Type B pancreatic cell (in vitro differentiated cells): Measurements from ENCODE around the gene PVALB. TPM values are rescaled to one million over a fixed set of nuclear protein-coding genes. Genes with fewer than 3 reads are reported as not detected.

ENCODE experiments used
- DNase-seq: peaks from one replicate; pipeline ENCODE4 v3.0.0; 2021; ENCODE audit warnings: mixed read lengths; ENCODE audit not compliant: unreplicated experiment; ENCODE audit errors: extremely low spot score
- H3K27ac Mint-ChIP-seq: 2 replicates; pipeline ENCODE4 v1.8.0; 2021; ENCODE audit warnings: mild to moderate bottlenecking, mixed read lengths
- H3K27me3 Mint-ChIP-seq: 2 replicates; pipeline ENCODE4 v1.8.0; 2021; ENCODE audit warnings: mixed read lengths
- H3K36me3 Mint-ChIP-seq: 2 replicates; pipeline ENCODE4 v1.8.0; 2021; ENCODE audit warnings: mixed read lengths
- H3K4me1 Mint-ChIP-seq: one replicate; pipeline ENCODE4 v1.8.0; 2021; ENCODE audit warnings: mixed read lengths; ENCODE audit not compliant: unreplicated experiment
- H3K4me3 Mint-ChIP-seq: 2 replicates; pipeline ENCODE4 v1.8.0; 2021; ENCODE audit warnings: mild to moderate bottlenecking, mixed read lengths
- H3K9me3 Mint-ChIP-seq: 2 replicates; pipeline ENCODE4 v1.8.0; 2021; ENCODE audit warnings: mixed read lengths
- total RNA-seq: library from RNA; stranded (reverse); gene quantifications from 2 replicates; pipeline ENCODE4 v1.2.1, GENCODE V29; 2021; ENCODE audit warnings: low replicate concordance
- TF ChIP-seq, protein P1 (sequence below): fragments of 200-600 bp; sonication (generic); conservative IDR thresholded peaks from 2 replicates; pipeline ENCODE4 v1.5.0; 2021; ENCODE audit warnings: antibody characterized with exemption, mild to moderate bottlenecking

The PVALB gene
- total RNA-seq, 1 donor from 2014 or later, result 0.75 TPM

DNA sequence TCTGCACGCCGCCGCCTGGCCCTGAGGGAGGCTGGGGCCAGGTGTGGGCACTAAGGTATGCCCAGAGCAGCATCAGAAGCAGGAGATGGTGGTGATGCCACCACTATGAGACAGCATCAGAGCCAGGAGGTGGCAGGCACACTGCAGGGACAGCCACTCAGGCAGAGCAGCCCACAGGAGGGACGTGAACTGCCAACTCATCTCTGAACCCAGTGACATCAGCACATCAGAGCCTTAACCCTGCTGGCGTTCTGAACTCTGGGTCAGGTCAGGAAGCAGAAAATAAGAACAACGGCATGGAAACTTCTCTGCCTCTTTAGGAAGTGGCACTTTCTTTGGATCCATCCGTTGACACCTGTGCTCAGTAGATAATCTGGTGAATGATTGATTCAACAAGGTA is 26.2 kb downstream of the PVALB start:
- Mint-ChIP-seq H3K4me1 (no peaks in the 10 kb centered on the region), H3K27ac (no peak overlapping the region), H3K4me3 (no peak overlapping the region), H3K36me3 (no peaks in the 10 kb centered on the region), H3K27me3 (peaks cover 56% of the 10 kb centered on the region), H3K9me3 (no peaks in the 10 kb centered on the region)
- no peak for DNase-seq
- TF ChIP-seq, protein P1, sequence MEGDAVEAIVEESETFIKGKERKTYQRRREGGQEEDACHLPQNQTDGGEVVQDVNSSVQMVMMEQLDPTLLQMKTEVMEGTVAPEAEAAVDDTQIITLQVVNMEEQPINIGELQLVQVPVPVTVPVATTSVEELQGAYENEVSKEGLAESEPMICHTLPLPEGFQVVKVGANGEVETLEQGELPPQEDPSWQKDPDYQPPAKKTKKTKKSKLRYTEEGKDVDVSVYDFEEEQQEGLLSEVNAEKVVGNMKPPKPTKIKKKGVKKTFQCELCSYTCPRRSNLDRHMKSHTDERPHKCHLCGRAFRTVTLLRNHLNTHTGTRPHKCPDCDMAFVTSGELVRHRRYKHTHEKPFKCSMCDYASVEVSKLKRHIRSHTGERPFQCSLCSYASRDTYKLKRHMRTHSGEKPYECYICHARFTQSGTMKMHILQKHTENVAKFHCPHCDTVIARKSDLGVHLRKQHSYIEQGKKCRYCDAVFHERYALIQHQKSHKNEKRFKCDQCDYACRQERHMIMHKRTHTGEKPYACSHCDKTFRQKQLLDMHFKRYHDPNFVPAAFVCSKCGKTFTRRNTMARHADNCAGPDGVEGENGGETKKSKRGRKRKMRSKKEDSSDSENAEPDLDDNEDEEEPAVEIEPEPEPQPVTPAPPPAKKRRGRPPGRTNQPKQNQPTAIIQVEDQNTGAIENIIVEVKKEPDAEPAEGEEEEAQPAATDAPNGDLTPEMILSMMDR, result no peak

DNA sequence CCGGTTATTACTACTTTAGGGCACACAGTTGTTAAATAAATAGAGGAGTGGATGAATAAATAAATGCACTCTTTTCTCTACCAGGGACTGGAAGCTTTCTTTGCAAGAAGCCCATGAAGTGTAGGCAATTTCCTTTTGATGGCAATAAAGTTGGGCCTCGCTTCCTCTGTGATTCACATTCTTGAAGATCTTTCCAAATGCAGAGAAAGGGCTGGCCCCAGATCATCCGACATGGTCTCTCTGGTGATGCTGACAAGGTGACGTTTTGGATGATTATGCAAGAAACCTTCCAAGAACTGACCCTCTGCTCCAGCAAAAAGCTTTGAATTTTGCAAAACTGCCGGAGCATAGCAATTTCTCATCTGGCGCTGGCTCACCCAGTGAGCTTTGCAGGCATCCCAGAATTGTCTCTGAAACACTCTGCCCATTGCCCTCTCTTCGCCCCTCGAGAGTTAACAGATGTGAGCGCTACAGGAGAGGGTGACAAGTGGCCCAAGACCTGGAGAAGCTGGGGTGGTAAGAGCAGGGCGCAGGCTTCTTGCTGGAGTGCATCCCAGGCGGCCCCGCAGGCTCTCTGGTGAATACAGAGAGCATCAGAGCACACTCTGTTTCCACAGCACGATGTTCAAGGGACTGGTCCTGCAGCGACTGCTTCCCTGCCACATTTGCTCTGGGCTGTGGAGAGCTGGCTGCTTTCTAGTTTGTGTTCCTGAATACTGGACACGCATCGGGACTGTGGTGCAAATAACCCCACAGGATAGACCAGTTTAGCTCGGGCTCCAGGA is 29.4 kb downstream of the PVALB start:
- Mint-ChIP-seq H3K27ac (no peak overlapping the region), H3K9me3 (no peaks in the 10 kb centered on the region), H3K4me3 (no peak overlapping the region), H3K27me3 (peaks cover 64% of the 10 kb centered on the region), H3K4me1 (no peaks in the 10 kb centered on the region), H3K36me3 (no peaks in the 10 kb centered on the region)
- TF ChIP-seq, protein P1, result no peak
- no peak for DNase-seq

DNA sequence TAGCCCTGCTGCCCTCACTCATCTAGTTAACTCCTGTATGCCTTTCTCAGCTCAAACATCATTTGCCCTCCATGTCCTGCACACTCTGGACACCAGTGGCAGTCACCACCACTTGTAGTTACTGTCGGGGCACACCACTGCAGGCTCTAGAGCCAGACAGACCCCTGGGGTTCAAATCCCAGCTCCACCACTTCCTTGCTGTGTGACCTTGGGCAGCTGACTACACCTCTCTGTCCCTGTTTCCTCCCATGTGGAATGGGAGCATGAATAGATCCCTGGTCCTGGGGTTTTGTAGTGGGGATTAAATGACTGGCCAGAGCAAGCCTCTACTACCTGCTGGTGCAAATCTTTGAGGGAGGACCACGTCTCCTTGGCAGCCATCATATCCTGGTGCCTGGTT is 33.1 kb downstream of the PVALB start:
- H3K4me3 Mint-ChIP-seq, result no peak overlapping the region
- no peak overlapping the region for H3K27ac Mint-ChIP-seq
- H3K27me3 Mint-ChIP-seq, result peaks cover 54% of the 10 kb centered on the region
- no peaks in the 10 kb centered on the region for H3K36me3 Mint-ChIP-seq
- TF ChIP-seq, protein P1, result no peak
- no peak for DNase-seq
- peaks cover 5% of the 10 kb centered on the region for H3K4me1 Mint-ChIP-seq
- no peaks in the 10 kb centered on the region for H3K9me3 Mint-ChIP-seq

DNA sequence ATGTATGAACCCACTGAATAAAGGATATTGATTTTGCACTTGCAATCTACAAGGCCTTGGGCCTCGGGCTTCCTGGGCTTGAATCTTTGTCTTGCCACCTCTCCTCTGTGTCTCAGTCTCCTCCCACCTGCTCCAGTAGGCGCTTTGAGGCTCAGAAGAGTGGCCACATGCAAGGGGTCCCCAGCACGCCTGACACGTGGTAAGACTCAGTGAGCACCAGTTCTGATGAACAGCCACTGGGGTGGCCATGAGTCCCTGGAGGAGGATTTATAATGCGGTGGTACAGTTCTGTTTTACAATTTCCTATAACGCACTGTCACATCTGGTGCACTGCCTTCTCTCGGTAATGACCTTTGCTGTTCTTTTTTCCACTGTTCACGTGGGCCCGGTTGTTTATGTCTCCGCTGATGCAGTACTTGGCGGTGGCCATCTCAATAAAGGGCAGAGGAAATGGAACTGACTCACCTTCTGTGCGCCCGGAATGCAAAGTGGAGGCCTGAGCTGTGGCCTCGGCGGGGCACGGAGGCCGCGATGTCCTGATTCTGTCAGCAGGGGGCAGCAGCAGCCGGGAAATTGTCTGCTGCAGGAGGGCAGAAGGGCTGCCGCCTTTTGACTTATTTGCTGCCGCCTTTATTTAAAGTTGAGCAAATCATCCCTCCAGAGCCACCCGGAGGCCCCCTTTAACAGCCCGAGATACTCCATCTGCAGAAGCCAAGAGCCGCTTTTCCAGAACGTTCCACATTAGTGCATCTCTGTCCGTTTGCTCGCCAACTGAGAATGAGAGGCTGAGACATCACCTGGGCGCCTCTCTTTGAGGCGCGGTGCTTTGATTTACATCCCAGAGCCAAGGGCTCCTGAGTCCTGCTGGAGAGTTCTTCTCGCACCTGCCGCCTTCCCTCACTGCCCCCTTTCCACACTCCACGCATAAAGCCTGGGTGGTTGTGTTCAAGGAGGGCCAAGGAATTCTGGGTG is 34.9 kb downstream of the PVALB start:
- H3K27me3 Mint-ChIP-seq, result peaks cover 51% of the 10 kb centered on the region
- peak; percentile 87 for DNase-seq
- no peak overlapping the region for H3K27ac Mint-ChIP-seq
- peaks cover 4% of the 10 kb centered on the region for H3K36me3 Mint-ChIP-seq
- TF ChIP-seq, protein P1, result peak; percentile 96
- H3K9me3 Mint-ChIP-seq, result peaks cover 9% of the 10 kb centered on the region
- H3K4me3 Mint-ChIP-seq, result no peak overlapping the region
- peaks cover 5% of the 10 kb centered on the region for H3K4me1 Mint-ChIP-seq

DNA sequence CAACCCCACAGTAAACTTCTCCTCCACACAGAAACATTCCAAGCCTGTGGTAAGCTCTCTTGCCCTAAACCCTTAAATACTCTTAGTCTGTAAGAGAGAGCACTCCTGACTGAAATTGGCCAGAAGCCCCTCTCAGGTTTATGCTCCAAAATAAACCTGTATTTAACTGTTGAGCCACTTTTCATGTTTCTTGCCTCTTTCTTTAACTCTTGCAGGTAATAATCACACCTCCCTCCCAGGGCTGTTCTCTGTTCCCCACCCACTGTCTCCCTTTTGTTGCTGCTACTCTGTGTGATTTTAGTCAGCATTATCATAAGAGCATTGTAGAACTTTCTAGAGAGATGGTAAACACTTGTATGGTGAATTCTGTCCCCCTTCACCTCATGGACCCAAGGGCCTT is 38.8 kb downstream of the PVALB start:
- TF ChIP-seq, protein P1, result no peak
- DNase-seq, result no peak
- Mint-ChIP-seq H3K9me3 (peaks cover 16% of the 10 kb centered on the region), H3K27me3 (peaks cover 28% of the 10 kb centered on the region), H3K4me3 (no peak overlapping the region), H3K27ac (no peak overlapping the region), H3K36me3 (peaks cover 7% of the 10 kb centered on the region), H3K4me1 (peaks cover 20% of the 10 kb centered on the region)
